HG02588 (cell line): ENCODE results near the gene F5.
"Not testable (repeated sequence)": the region's sequence is repeated elsewhere in the genome, so short reads cannot be mapped to it uniquely, and the experiment has no call there.

ENCODE experiments used
- ATAC-seq: cut with Tn5 transposase; IDR thresholded peaks from one replicate; pipeline ENCODE4 v1.9.1; 2021; ENCODE audit warnings: mild to moderate bottlenecking, moderate library complexity; ENCODE audit not compliant: unreplicated experiment

Gene F5

GRCh38 chr1:169546087-169546995 is 39.9 kb downstream of the F5 start:
- ATAC-seq: no peak

GRCh38 chr1:169545472-169545871 is 40.8 kb downstream of the F5 start:
- no peak for ATAC-seq

GRCh38 chr1:169538998-169539871 is 47.0 kb downstream of the F5 start:
- ATAC-seq: no peak

- ATAC-seq: no peak
Measured at GRCh38 chr1:169534653-169535052, 51.6 kb downstream of the F5 start.

- ATAC-seq: not testable (repeated sequence)
Measured at GRCh38 chr1:169533528-169534190, 52.6 kb downstream of the F5 start.

- ATAC-seq: no peak
Measured at GRCh38 chr1:169530448-169530847, 55.8 kb downstream of the F5 start.

GRCh38 chr1:169529068-169529642 is 57.1 kb downstream of the F5 start:
- ATAC-seq: no peak

GRCh38 chr1:169528215-169529067 is 57.8 kb downstream of the F5 start:
- no peak for ATAC-seq

- ATAC-seq: no peak
Measured at GRCh38 chr1:169527451-169528214, 58.6 kb downstream of the F5 start.

- no peak for ATAC-seq
Measured at GRCh38 chr1:169527001-169527400, 59.3 kb downstream of the F5 start.

- ATAC-seq: no peak
Measured at GRCh38 chr1:169526120-169526832, 60.0 kb downstream of the F5 start.

- no peak for ATAC-seq
Measured at GRCh38 chr1:169525391-169525790, 60.9 kb downstream of the F5 start.

- no peak for ATAC-seq
Measured at GRCh38 chr1:169523904-169524303, 62.4 kb downstream of the F5 start.

GRCh38 chr1:169521226-169521625 is 65.1 kb downstream of the F5 start:
- ATAC-seq: no peak

- ATAC-seq: no peak
Measured at GRCh38 chr1:169517558-169518186, 68.6 kb downstream of the F5 start.

GRCh38 chr1:169515641-169516040 is 70.6 kb downstream of the F5 start:
- ATAC-seq: no peak

GRCh38 chr1:169514566-169515270 is 71.6 kb downstream of the F5 start:
- no peak for ATAC-seq

- no peak for ATAC-seq
Measured at GRCh38 chr1:169513208-169513607, 73.1 kb downstream of the F5 start.
